Amygdala (tissue), 56 donors: Measurements from ENCODE around the gene TAF11L8.
"Not testable (repeated sequence)": the region's sequence is repeated elsewhere in the genome, so short reads cannot be mapped to it uniquely, and the experiment has no call there.

ENCODE experiments used
- DNase-seq, 56 donors: peaks; one replicate each; lab custom pipeline; 2025; lab: John Stamatoyannopoulos, UW

TAF11L8 gene

GRCh38 chr5:17590860-17591259 lies at the start of gene TAF11L8:
Gene TAF11L8 (minus strand): TSS chr5:17590960.
- not testable (repeated sequence) for DNase-seq

GRCh38 chr5:17634160-17634559 lies 43.4 kb upstream of the TAF11L8 start, which contains the start of gene TAF11L14:
Gene TAF11L14 (plus strand): TSS chr5:17634460.
- no peak for DNase-seq

- not testable (repeated sequence) for DNase-seq
These were observed 41.0 kb upstream of the TAF11L8 start, which contains the start of gene TAF11L13 for GRCh38 chr5:17631788-17632187. Gene TAF11L13 (plus strand): TSS chr5:17632088.

- no peak for DNase-seq
These were observed 34.9 kb upstream of the TAF11L8 start for GRCh38 chr5:17625686-17626085.

- DNase-seq = no peak
These were observed 29.9 kb upstream of the TAF11L8 start for GRCh38 chr5:17620627-17621026.

GRCh38 chr5:17619354-17619753 lies 28.6 kb upstream of the TAF11L8 start:
- DNase-seq = no peak

- DNase-seq = no peak
These were observed 24.3 kb upstream of the TAF11L8 start for GRCh38 chr5:17614872-17615605.

GRCh38 chr5:17610092-17610491 lies 19.3 kb upstream of the TAF11L8 start, which contains the start of gene TAF11L12:
Gene TAF11L12 (plus strand): TSS chr5:17610392.
- not testable (repeated sequence) for DNase-seq

- not testable (repeated sequence) for DNase-seq
These were observed 16.7 kb upstream of the TAF11L8 start for GRCh38 chr5:17607461-17607860.

GRCh38 chr5:17604951-17605350 lies 14.2 kb upstream of the TAF11L8 start:
- no peak for DNase-seq

GRCh38 chr5:17603880-17604279 lies 13.1 kb upstream of the TAF11L8 start, which contains the start of gene TAF11L11:
Gene TAF11L11 (plus strand): TSS chr5:17604183.
- DNase-seq = not testable (repeated sequence)

GRCh38 chr5:17597728-17598127 lies 7.0 kb upstream of the TAF11L8 start, which contains the start of gene TAF11L10:
Gene TAF11L10 (minus strand): TSS chr5:17597828.
- not testable (repeated sequence) for DNase-seq

- DNase-seq = not testable (repeated sequence)
These were observed 3.5 kb upstream of the TAF11L8 start, which contains the start of gene TAF11L9 for GRCh38 chr5:17594255-17594654. Gene TAF11L9 (minus strand): TSS chr5:17594394.

- DNase-seq = not testable (repeated sequence)
These were observed 5.1 kb downstream of the TAF11L8 start, which contains the start of gene TAF11L7 for GRCh38 chr5:17585658-17586057. Gene TAF11L7 (minus strand): TSS chr5:17585758.
